Suprapubic skin (tissue), 4 donors: ENCODE data around the gene SCD5. TPM values are rescaled to one million over a fixed set of nuclear protein-coding genes. Genes with fewer than 3 reads are reported as not detected.
A peak's percentile ranks its signal among the peaks of the same experiment; 100 is the strongest.

Experiments
- DNase-seq, 2 donors: peaks; one replicate each; pipeline ENCODE4 v3.0.0-alpha.2; 2019; ENCODE audit warnings: low spot score in 2 of 2
- H3K27ac ChIP-seq: fragments of 200-600 bp; sonication (generic); one replicate; pipeline ENCODE4 v1.5.1; 2019
- H3K27me3 ChIP-seq: fragments of 200-600 bp; sonication (generic); one replicate; pipeline ENCODE4 v1.5.1; 2019
- H3K36me3 ChIP-seq: fragments of 200-600 bp; sonication (generic); one replicate; pipeline ENCODE4 v1.5.1; 2019
- H3K4me1 ChIP-seq: fragments of 200-600 bp; sonication (generic); one replicate; pipeline ENCODE4 v1.5.1; 2019
- H3K4me3 ChIP-seq: fragments of 200-600 bp; sonication (generic); one replicate; pipeline ENCODE4 v1.5.1; 2019; ENCODE audit warnings: mild to moderate bottlenecking
- H3K9me3 ChIP-seq: fragments of 200-600 bp; sonication (generic); one replicate; pipeline ENCODE4 v1.5.1; 2019
- CTCF ChIP-seq, 2 donors: fragments of 200-600 bp in 1 of 2; fragments of 450-650 bp in 1 of 2; sonication (generic) in 1 of 2; IDR thresholded peaks; one replicate each; pipeline ENCODE4 v1.5.1; 2016 to 2019; ENCODE audit warnings: antibody characterized with exemption in 2 of 2, mild to moderate bottlenecking in 1 of 2, moderate library complexity in 1 of 2
- EP300 ChIP-seq: sonication (generic); formaldehyde crosslinking; IDR thresholded peaks from one replicate; pipeline ENCODE4 v1.6.1; 2017; ENCODE audit warnings: antibody characterized with exemption
- POLR2A ChIP-seq, 2 donors: fragments of 450-650 bp; IDR thresholded peaks; one replicate each; pipeline ENCODE4 v1.6.1; 2017; ENCODE audit warnings: antibody characterized with exemption in 2 of 2, mild to moderate bottlenecking in 2 of 2, moderate library complexity in 2 of 2
- POLR2AphosphoS5 ChIP-seq, 3 donors: sonication (generic); formaldehyde crosslinking; IDR thresholded peaks; one replicate each; pipeline ENCODE4 v1.6.1; 2017; ENCODE audit warnings: antibody characterized with exemption in 3 of 3
- WGBS: methylation state at CpG from one replicate; pipeline ENCODE4 v1.1.5; 2018; 5-methylcytosine and 5-hydroxymethylcytosine counted together
- total RNA-seq, 4 donors: library from RNA; depleted of rRNA; stranded (reverse); fragments of >200 nt; gene quantifications; one replicate each; pipeline ENCODE4 v1.1.0, GENCODE V29; 2016

The SCD5 gene
- total RNA-seq, 4 donors from 2014 or later: 5.6 to 13.2 (median 7.6) TPM

GRCh38 chr4:82687531-82687930 is 111.1 kb downstream of the SCD5 start:
- no peaks in the 10 kb centered on the region for H3K36me3 ChIP-seq
- H3K27me3 ChIP-seq: no peaks in the 10 kb centered on the region
- no peak for TF ChIP-seq POLR2AphosphoS5 (IDR thresholded peaks at IDR 0.05)
- TF ChIP-seq POLR2A (IDR thresholded peaks at IDR 0.05): no peak
- TF ChIP-seq CTCF (IDR thresholded peaks at IDR 0.05): no peak
- no peak for TF ChIP-seq EP300
- DNase-seq: no peak
- H3K4me3 ChIP-seq: no peak overlapping the region
- no peaks in the 10 kb centered on the region for H3K9me3 ChIP-seq
- H3K4me1 ChIP-seq: no peaks in the 10 kb centered on the region
- no peak overlapping the region for H3K27ac ChIP-seq
- WGBS: 86% methylated on average over 6 of the region's 6 CpGs

- Histone ChIP-seq H3K27ac (no peak overlapping the region), H3K9me3 (no peaks in the 10 kb centered on the region), H3K4me3 (no peak overlapping the region), H3K4me1 (peaks cover 11% of the 10 kb centered on the region), H3K36me3 (no peaks in the 10 kb centered on the region), H3K27me3 (no peaks in the 10 kb centered on the region)
- TF ChIP-seq POLR2A (IDR thresholded peaks at IDR 0.05) (no peak), CTCF (IDR thresholded peaks at IDR 0.05) (no peak), POLR2AphosphoS5 (IDR thresholded peaks at IDR 0.05) (no peak)
- no peak for DNase-seq
- 78% methylated on average over 1 of the region's 1 CpG for WGBS
Measured at GRCh38 chr4:82681754-82682153, 116.8 kb downstream of the SCD5 start.

GRCh38 chr4:82680834-82681233 is 117.8 kb downstream of the SCD5 start:
- no peak overlapping the region for H3K4me3 ChIP-seq
- DNase-seq: no peak
- H3K4me1 ChIP-seq: peaks cover 16% of the 10 kb centered on the region
- H3K9me3 ChIP-seq: no peaks in the 10 kb centered on the region
- 87% methylated on average over 9 of the region's 9 CpGs for WGBS
- TF ChIP-seq POLR2AphosphoS5 (IDR thresholded peaks at IDR 0.05): no peak
- TF ChIP-seq POLR2A (IDR thresholded peaks at IDR 0.05): no peak
- no peak for TF ChIP-seq EP300
- no peaks in the 10 kb centered on the region for H3K27me3 ChIP-seq
- H3K36me3 ChIP-seq: no peaks in the 10 kb centered on the region
- no peak overlapping the region for H3K27ac ChIP-seq

- DNase-seq: no peak
- Histone ChIP-seq H3K27ac (no peak overlapping the region), H3K4me3 (no peak overlapping the region), H3K9me3 (no peaks in the 10 kb centered on the region), H3K4me1 (peaks cover 16% of the 10 kb centered on the region), H3K36me3 (no peaks in the 10 kb centered on the region), H3K27me3 (no peaks in the 10 kb centered on the region)
- TF ChIP-seq POLR2AphosphoS5 (IDR thresholded peaks at IDR 0.05) (no peak), EP300 (no peak), CTCF (IDR thresholded peaks at IDR 0.05) (no peak), POLR2A (IDR thresholded peaks at IDR 0.05) (no peak)
- 87% methylated on average over 1 of the region's 1 CpG for WGBS
Measured at GRCh38 chr4:82679531-82679930, 119.1 kb downstream of the SCD5 start.

GRCh38 chr4:82678051-82678450 is 120.5 kb downstream of the SCD5 start:
- H3K27me3 ChIP-seq: no peaks in the 10 kb centered on the region
- no peak overlapping the region for H3K4me3 ChIP-seq
- H3K27ac ChIP-seq: peak overlapping the region; percentile 3
- H3K36me3 ChIP-seq: no peaks in the 10 kb centered on the region
- no peak for DNase-seq
- TF ChIP-seq POLR2AphosphoS5 (IDR thresholded peaks at IDR 0.05) (no peak), CTCF (IDR thresholded peaks at IDR 0.05) (no peak), POLR2A (IDR thresholded peaks at IDR 0.05) (no peak), EP300 (no peak)
- H3K9me3 ChIP-seq: no peaks in the 10 kb centered on the region
- H3K4me1 ChIP-seq: peaks cover 16% of the 10 kb centered on the region
- 43% methylated on average over 4 of the region's 4 CpGs for WGBS

- no peaks in the 10 kb centered on the region for H3K27me3 ChIP-seq
- H3K4me1 ChIP-seq: peaks cover 16% of the 10 kb centered on the region
- 54% methylated on average over 5 of the region's 5 CpGs for WGBS
- no peaks in the 10 kb centered on the region for H3K9me3 ChIP-seq
- DNase-seq: no peak
- TF ChIP-seq EP300: no peak
- no peak overlapping the region for H3K4me3 ChIP-seq
- peak overlapping the region; percentile 61 for H3K27ac ChIP-seq
- H3K36me3 ChIP-seq: no peaks in the 10 kb centered on the region
Measured at GRCh38 chr4:82677327-82677726, 121.3 kb downstream of the SCD5 start.
